ENCODE results near the gene CD151.

Gene CD151

DNA sequence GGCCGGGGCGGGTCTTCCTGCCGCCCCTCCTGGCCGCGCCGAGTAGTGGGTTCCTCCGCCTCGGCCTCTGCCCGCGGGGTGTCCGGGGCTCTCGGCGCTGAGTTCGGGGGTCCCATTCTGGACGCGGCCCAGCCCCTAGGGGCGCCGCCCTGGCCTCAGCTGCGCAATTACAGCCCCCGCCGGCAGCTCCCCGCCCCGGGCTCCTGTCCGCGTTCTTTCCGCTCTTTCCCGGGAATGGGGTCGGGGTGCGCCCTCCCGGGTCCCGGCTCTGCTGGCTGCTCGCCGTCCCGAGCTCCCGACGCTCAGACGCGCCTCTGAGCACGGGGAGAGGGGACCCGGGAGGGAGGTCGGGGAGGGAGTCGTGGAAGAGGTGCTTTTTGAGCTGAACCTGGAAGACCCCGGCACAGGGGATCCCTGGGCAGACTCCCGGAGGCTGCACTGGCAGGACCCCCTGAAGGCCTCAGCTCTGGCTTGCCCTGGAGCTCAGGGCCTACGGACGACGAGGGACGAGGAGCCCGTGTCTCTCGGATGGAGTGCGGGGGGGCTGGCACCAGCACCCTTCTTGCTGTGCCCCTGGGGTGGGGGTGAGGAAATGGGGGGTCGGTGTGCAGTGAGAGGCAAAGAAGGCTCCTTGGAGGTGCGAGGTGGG is 10.5 kb downstream of the CD151 start:
- DNase-seq (ENCODE audit: low spot score) = no peak

DNA sequence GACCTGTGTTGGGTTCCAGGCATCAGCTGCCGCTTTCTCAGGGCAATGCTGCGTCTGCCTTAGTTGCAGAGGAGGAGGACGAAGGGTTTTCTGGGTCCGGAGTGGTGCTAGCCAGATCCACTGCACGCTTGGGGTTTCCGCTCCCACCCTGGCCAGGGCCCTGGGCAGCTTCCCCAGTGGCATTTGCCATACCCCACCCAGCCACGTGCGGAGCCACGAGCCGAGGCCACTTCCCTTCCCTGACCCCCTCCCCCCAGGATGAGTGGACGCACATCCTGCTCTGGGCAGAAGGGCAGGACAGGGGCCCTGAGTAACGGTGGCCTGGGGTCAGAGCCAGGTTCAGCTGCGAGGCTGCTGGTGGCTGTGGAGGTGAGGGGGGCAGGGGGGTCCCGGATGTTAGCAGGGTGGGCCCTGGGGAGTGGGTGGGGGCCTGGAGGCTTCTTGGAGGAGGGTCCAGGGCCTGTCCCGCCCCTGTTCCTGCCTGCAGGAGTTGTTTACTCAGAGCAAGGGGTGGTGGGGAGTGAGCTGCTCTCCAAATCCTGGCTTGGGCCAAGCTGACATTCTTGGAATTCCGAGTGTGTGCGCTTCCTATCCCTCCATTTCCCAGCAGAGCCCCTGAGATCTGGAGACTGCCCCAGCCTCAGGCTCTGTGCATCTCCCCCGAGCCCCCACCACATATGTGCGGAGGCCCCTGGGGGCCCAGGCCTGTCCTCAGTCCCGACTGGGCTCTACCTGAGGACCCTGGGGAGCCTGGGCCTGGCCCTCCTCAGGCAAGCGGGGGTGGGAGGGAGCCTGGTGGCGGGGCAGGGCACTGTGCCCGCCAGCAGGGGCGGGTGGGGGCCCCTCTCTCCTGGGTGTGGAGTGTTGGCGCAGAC is 11.3 kb downstream of the CD151 start:
- DNase-seq (ENCODE audit: low spot score) = peak; percentile 90

DNA sequence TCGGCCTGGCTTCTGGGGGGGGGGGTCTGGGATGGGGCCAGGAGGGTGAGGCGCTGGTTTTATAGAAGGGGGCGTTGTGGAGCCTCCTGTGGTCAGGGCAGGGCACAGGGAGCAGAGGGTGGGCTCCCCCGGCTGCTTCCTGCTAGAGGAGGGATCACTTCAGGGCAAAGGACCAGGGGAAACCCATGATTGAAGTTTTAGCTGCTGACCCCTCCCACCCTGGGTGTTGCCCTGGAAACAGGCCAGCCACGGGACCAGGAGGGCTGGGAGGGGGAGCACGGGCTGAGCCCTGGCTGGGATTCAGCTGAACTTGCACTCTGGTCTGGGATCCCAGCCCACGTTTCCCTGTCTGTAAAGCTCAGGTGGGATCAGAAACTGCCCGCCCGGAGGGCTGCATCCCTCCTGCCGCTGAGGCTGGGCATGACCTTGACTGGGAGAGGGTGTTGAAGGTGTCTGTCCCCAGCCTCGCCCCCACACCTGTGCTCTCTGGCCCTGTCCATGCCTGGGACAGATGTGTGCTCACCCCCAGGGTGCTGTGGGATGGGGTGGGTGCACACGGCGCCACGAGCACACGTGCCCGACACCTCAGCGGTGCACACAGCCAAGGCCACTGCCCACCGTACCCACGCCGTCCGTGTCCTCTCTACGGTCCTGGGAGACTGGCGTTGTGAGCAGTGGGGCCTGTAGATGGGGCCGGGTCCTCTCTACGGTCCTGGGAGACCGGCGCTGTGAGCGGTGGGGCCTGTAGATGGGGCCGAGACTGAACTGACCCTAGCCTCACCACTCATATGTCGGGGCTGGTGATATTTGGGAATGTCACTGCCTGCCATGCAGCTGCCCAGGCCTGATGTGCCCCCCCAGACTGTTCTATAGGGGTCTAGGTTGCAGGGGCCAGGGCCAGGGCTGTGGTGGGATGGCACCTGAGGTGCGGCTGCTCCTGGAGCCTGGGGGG is 12.2 kb downstream of the CD151 start:
- DNase-seq (ENCODE audit: low spot score) = peak; percentile 92

DNA sequence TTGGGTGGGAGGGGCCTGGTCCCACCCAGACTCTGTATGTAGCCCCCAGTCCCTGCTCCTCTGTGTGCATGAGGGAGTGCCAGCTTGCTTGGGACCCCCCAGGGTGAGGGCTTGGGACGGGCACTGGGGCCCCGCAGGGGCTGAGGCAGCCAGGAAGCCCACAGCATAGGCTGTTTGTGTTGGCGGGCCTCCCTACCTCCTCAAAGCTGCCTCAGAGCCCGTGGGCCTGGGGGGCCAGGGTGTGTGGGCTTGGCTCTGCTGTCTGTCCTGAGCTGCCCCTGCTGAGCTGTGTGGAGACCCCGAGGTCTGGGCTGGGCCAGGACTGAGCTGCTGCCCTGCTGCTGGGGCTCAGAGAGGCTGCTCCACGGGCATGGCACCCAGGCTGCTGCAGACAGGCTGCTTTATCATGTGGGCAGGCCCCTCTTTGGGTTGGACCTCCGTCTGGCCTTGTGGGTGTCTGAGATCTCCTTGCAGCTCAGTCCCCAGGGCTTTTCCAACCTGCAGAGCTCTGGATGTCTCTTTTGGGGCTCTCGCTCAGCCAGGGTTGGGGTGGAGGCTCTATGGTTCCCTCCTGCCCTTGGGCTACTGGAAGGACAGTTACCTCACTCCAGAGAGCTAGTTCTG is 13.2 kb downstream of the CD151 start:
- no peak for DNase-seq (ENCODE audit: low spot score)

DNA sequence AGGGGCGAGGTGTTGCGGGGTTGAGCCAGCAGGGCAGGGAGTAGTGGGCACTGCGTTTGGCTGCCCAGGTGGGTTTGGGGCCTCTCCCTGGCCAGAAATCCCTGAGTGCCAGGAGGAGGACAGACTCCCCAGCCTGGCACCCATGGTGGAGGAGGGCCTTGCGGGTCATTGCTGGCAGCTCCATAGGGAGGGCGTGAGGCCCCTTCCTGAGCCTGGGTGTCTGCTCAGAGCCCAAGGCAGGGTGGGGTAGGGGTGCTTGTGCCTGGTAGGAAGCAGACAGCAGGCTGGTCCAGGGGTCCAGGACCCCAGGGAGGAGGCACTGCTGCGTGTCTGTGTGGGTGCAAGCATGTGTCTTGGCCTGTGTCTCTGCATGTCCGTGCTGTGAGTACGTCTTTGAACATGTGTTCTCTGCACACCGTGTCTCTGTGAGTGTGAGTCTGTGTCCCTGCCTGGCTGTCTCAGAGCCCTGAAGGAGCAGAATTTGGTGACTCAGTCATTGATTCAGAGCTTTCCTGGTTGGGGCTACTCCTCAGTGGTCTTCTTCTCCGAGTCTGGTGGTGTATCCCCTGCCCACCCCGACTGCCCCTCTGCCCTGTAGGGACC is 13.8 kb downstream of the CD151 start:
- no peak for DNase-seq (ENCODE audit: low spot score)

DNA sequence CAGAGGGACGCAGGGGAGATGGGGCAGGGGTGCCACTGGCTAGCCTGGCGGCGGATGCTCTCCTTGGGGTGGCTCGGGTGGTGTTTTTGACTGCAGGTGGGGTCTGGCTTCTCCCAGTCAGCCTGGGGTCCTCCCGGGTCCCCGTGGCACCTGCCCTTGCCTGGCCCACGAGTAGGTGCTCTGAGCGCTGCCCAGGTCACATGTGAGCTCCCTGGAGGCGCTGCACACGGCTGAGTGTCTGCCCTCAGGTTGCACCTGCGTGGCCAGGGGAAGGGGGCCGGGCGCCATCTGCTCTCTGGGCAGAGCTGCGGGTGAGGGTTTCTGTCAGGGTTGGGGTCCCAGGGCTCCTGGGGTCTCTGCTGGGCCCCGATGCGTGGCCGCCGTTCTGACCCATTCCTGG is 15.1 kb downstream of the CD151 start:
- DNase-seq (ENCODE audit: low spot score) = no peak

DNA sequence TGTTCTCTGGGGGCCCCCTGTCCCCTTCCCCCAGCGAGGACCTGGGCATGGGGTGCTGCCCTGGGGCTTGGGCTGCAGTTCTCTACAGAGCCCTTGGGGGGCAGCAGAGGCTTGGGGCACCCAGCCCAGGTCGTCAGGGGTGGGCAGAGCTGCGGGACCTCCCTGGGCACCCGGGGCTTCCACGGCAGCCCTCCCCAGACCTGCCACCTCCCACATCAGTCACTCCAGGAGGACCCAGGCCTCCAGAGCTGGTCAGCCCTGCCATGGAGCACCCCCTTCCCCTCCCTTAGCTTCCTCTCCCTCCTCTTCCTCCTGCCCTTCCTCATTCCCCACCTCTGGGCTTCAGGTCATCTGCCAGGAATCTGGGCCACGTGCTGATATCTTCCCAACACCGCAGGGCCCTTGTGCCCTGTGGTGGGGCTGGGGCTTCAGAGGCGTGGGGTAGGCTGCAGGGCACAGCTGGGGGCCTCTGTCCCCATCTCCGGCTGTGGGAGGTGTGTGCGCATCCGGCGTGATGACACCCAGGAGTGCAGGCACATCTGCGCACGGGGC is 15.7 kb downstream of the CD151 start:
- peak; percentile 78 for DNase-seq (ENCODE audit: low spot score)

DNA sequence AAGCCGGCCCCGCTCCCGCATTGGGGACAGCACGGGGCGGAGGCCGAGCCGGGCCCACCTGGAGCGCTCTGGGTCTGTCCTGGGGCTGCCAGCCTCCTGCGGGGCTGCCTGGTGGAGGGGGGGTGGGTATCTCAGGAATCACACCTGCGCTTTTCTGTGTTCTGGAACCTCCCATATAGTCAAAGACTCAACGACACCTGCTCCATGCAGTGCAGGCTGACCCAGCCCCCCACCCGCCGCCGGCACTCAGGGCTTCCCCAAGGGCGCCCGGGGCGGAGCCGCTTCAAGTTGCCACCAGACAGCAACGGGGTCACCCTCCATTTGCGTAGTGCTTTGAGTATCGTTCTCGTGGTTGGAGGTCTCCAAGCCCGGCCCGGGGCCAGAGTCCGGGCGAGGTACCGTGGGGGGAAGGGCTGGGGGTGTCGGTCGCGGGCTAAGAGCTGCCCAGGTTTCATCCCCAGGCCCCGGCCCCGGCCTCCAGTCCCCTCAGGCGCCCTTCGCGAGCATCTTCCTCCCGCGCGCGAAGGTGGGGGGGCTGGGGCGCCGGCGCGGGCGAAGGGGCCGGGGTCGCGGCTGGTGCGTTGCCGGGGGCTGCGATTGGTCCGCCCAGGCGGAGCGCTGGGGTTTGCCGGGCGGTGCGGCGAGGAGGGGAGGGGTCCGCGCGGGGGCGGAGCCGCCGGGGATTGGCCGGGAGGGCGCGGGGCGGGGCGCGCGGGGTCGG is 16.5 kb downstream of the CD151 start:
- DNase-seq (ENCODE audit: low spot score) = no peak

DNA sequence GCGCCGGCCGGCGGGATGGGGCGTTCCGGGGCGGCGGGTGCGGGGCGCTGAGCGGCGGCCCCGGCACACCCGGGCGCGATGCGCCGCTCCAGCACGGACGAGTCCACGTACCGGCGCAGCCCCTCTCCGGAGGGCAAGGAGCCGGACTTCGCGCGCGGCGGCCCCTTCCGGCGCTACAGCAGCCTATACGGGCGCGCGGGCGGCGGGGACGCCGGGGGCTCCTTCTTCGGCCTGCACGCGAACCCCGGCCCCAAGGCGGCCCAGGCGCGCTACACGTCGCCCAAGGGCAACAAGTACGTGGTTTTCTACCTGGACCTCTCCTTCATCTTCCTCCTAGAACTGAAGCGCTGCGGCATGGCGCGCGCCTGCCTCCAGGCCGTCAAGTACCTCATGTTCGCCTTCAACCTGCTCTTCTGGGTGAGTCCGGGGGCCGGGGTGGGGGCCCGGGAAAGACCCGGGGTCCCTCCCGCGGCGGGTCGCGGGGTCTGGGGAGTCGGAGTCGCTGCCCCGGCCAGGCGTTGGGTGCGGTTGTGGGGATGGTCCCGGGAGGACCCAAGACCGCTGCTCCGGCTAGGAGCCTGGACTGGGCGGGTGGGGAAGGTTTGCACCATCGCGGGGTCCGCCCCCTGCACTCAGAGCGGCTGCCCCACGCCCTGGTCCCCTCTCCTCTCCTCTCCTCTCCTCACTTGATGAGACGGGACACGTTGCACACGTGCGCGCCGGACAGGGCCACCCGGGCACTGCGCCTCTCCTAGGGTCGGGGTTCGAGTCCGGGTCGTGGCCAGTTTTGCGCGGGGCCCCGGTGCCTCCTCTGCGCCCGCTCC is 17.4 kb downstream of the CD151 start:
- no peak for DNase-seq (ENCODE audit: low spot score)

DNA sequence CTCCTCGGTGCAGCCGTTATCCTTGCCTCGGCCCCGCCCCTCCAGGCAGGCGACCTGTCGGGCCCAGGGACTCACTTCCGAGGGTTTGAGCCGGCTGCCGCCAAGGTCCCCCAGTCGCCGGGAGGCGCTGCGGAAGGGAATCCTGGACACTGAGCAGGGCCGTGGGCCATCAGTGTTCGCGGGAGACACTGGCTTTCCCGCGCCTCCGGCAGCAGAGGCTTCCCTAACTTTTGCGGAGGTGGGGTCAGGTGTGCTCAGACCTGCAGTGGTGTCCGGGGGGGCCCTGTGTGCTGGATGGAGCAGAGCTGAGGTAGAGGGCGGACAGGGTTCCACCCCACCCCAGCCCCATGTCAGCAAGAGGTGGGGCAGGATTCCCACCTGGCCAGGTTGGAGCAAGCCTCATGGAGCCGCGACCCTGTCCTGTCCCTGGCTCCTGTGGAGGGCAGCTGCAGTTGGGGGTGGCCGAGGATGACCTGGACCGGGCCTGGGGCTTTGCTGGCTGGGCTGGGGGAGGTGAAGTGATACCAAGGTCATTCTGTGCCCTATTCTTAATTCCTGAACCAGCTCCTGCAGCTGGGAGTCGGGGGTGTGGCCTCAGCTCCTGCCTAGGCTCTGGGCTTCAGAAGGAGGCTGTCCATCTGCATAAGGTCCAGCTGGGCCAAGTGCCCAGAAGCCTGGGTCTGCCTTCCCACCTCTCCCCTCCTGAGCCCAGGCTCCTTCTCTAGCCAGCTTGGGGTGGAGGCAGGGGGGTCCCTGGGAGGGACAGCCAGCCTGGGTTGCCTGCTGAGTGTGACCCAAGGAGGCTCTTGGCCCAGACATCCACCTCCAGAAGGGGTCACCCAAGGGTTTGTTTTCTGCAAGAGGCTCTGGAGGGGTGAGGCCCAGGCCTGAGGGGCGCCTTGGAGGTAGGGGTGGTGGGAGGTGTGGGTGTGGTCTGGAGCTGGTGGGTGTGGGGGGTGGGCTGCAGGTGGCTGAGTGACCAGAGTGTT is 18.3 kb downstream of the CD151 start:
- no peak for DNase-seq (ENCODE audit: low spot score)

DNA sequence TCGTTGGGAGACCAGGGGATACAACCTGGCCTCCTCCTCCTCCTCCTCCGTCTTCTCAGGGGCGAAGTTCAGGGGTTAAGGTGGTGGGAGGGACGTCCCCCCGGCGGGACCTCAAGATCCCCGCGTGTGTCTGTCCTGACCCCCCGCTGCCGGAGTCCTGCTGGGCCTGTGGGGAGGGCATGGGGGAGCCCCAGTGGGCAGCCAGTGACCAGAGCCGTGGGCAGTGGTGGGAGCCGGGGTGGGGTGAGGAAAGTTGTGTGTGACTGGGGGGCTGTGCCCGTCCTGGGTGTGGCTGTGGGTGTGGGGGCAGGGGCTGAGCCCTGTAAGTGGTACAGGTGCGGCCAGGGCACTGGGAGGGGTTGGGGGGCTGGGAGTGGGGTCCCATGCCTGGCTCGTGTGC is 20.0 kb downstream of the CD151 start:
- no peak for DNase-seq (ENCODE audit: low spot score)

DNA sequence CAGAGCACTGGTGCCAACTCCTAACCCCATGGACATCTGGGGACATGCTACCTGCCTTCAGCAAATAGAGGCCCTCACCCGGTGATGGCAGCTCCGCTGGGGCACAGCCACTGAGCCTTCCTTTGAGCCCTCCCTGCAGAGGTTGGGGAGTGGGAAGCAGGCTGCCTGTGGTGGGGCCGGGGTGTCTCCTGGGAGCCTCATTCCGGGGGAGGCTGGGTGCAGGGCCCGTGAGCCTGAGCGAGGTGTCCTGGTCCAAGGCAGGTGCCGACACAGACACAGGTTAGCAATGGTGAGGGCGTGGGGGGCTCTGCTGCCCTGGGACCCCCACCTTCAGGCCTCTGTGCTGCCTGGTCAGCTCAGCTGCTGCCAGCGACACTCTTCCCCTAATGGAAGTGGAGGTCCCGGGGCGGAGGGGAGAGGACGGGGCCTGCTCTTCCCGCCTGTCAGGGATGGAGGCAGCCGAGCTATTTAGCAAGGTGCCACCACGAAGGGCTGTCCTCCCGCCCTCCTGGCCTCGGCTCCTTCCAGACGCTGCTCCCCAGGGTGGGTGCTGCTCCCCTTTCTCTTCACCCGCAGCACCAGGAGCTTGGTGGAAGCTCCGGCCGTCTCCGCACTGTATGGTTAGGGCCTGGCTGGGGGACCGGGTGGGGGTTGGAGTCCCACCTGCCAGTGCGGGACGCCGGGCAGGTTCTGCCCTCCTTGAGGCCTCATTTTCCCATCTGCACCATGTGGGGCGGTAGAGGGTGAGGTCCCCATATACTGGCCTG is 21.1 kb downstream of the CD151 start:
- no peak for DNase-seq (ENCODE audit: low spot score)

DNA sequence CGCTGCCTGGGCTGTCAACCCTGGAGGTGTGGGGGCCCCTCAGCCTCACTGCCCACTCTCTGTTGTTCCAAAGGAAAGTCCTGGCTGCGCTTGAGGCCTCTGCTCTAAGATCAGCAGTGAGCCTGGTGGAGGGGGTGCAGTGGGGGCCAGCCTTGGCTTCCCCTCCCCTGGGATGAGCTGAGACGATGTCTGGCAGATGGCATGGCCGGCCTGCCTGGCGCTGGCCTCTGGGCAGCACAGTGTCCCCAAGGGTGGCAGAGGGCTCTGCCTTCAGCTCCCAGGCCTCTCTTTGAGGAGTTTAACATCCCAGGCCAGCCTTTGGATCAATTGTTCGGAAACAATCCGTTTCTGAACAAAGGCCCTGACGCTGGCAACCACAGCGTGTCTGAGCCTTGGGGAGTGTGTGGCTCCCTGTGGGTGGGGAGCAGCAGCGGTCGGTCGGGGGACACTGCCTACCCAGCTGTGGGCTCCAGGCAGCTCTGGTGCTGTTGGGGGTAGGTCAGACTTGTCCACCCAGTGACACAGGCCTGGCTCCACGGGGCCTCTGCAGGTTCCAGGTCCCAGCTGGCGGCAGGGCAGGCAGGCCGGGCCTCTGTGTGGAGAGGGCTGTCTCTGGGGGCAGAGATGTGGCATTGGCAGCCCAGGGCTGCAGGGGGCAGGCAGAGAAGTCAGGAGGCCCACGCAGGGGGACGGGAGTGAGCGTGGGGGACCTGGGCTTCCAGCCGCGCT is 22.0 kb downstream of the CD151 start:
- no peak for DNase-seq (ENCODE audit: low spot score)

DNA sequence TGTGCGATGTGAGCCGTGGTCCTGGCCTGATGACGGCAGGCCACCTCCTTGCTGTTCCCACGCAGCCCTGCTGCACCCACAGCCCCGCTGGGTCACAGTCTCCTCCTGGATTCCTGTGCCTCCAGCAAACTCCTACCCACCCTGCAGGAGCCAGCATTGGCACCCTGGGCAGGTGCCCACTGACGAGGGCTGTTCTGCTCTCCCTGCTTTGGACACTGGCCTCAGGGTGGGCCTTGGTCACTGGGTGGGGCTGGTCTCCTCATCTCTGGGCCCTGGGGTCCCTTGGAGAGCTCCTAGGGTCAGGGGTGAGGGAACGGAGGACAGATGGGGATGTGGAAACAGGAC is 22.6 kb downstream of the CD151 start:
- no peak for DNase-seq (ENCODE audit: low spot score)

DNA sequence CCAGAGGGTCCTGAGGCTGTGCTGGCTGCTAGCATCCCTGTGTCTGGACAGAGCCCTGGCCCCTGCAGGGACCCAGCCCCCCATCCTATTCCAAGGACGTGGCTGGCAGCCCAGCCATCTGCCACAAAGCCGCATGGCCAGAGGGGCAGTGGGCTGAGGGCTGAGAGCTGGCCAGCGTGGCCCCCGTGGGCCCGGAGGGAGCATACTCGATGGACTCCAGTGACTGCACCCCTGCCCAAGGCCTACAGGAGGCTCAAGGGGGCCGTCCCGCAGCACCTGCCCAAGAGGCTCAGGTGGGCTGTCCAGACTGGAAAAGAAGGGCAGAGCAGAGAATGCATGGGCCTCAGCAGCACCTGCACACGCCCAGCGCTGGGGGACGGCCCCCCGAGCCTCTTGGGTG is 23.0 kb downstream of the CD151 start:
- no peak for DNase-seq (ENCODE audit: low spot score)

DNA sequence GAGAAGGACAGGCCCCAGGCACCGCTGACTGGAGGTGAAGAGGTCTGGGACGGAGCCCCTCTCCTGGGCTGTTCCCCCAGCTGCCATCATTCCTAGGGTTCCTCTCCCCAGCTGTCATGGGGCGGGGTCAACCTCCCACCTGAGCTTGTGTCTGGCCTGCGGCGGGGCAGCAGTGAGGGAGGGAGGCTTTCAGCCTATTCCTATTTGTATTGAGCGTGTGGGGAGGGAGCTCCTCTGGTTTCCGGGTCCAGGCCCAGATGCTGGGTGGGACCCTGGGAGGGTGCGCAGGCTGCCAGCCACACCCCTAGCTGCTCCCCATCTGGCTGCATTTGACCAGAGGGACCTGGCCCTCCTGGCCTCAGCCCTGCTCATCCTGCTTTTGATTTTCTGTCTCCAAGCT is 23.6 kb downstream of the CD151 start:
- no peak for DNase-seq (ENCODE audit: low spot score)

Measured in AG20443 (cell line).